H1 (cell line): ENCODE results near the gene HEATR5A. TPM values are rescaled to one million over a fixed set of nuclear protein-coding genes. Genes with fewer than 3 reads are reported as not detected.

Experiments
- CTCF ChIA-PET: fragments of 300-600 bp; sonication (Branson Sonifier 250); formaldehyde crosslinking; loops from one replicate; lab custom pipeline; 2021; ENCODE audit not compliant: partially characterized antibody; lab: Charles Lee
- POLR2A ChIA-PET: fragments of 300-600 bp; sonication (Branson Sonifier 250); formaldehyde crosslinking; loops from one replicate; lab custom pipeline; 2021; ENCODE audit warnings: inconsistent platforms; ENCODE audit not compliant: partially characterized antibody; lab: Charles Lee
- DNase-seq, 2 experiments: peaks; one replicate each; pipeline versions ENCODE4 v3.0.0 to v3.0.0-alpha.2; 2010 to 2022; ENCODE audit warnings: low spot score in 2 of 2, low read depth in 1 of 2, mixed read lengths in 1 of 2
- FAIRE-seq: peaks from 2 replicates; lab custom pipeline; 2011; peaks lifted over from hg19 to GRCh38; lab: Jason Lieb, UNC
- H2AFZ ChIP-seq: 2 replicates; pipeline ENCODE4 v1.8.1; 2012; ENCODE audit warnings: low read length, inconsistent platforms
- H2AK5ac ChIP-seq: 2 replicates; pipeline ENCODE4 v1.6.1; 2013; ENCODE audit warnings: low read depth, low read length
- H2BK120ac ChIP-seq: replicated peaks from 2 replicates; pipeline ENCODE3; 2013; ENCODE audit warnings: low read depth, low read length, inconsistent platforms
- H2BK12ac ChIP-seq: 2 replicates; pipeline ENCODE4 v1.6.1; 2013; ENCODE audit warnings: low read depth, low read length
- H2BK15ac ChIP-seq: 2 replicates; pipeline ENCODE4 v1.6.1; 2013; ENCODE audit warnings: low read length
- H2BK20ac ChIP-seq: 2 replicates; pipeline ENCODE4 v1.6.1; 2013; ENCODE audit warnings: low read length
- H2BK5ac ChIP-seq: 2 replicates; pipeline ENCODE4 v1.6.1; 2013; ENCODE audit warnings: low read depth, low read length
- H3K14ac ChIP-seq: 2 replicates; pipeline ENCODE4 v1.6.1; 2013; ENCODE audit warnings: inconsistent platforms; ENCODE audit not compliant: insufficient read length
- H3K18ac ChIP-seq: 2 replicates; pipeline ENCODE4 v1.6.1; 2013; ENCODE audit warnings: low read length; ENCODE audit errors: extremely low read depth
- H3K23ac ChIP-seq: 2 replicates; pipeline ENCODE4 v1.6.1; 2013; ENCODE audit warnings: inconsistent platforms; ENCODE audit not compliant: insufficient read length
- H3K23me2 ChIP-seq: 2 replicates; pipeline ENCODE4 v1.6.1; 2013; ENCODE audit warnings: low read depth, low read length
- H3K27ac ChIP-seq: 2 replicates; pipeline ENCODE4 v1.6.1; 2011; ENCODE audit warnings: low read depth, low read length, inconsistent platforms
- H3K27me3 ChIP-seq, 4 experiments: replicated peaks in 1 of 4; 1 replicate in 1 of 4; 2 replicates in 3 of 4; pipeline versions ENCODE4 v1.6.1 to v1.8.1; 2011 to 2013; ENCODE audit warnings: low read length in 3 of 4, mild to moderate bottlenecking in 3 of 4, inconsistent platforms in 2 of 4, mixed read lengths in 2 of 4, moderate library complexity in 1 of 4; ENCODE audit not compliant: control insufficient read depth in 3 of 4, insufficient read depth in 3 of 4; ENCODE audit errors: extremely low read depth in 1 of 4
- H3K36me3 ChIP-seq, 4 experiments: 2 replicates each; pipeline versions ENCODE4 v1.6.1 to v1.8.1; 2011 to 2013; ENCODE audit warnings: mild to moderate bottlenecking in 4 of 4, low read length in 3 of 4, moderate library complexity in 2 of 4, control low read depth in 1 of 4, inconsistent platforms in 1 of 4; ENCODE audit not compliant: insufficient read depth in 4 of 4, control insufficient read depth in 2 of 4
- H3K4ac ChIP-seq: replicated peaks from 2 replicates; pipeline ENCODE3; 2013; ENCODE audit warnings: low read length, low read depth, mixed read lengths, inconsistent platforms; ENCODE audit not compliant: insufficient read length
- H3K4me1 ChIP-seq, 4 experiments: replicated peaks in 1 of 4; 1 replicate in 1 of 4; 2 replicates in 3 of 4; pipeline versions ENCODE4 v1.6.1 to v1.8.1; 2011 to 2013; ENCODE audit warnings: low read length in 3 of 4, inconsistent platforms in 2 of 4, mixed read lengths in 1 of 4; ENCODE audit not compliant: insufficient read depth in 4 of 4, control insufficient read depth in 3 of 4
- H3K4me2 ChIP-seq, 2 experiments: 2 replicates each; pipeline versions ENCODE4 v1.6.1 to v1.8.1; 2011 to 2013; ENCODE audit warnings: low read depth in 2 of 2, low read length in 2 of 2, control low read depth in 1 of 2, inconsistent platforms in 1 of 2, mild to moderate bottlenecking in 1 of 2; ENCODE audit not compliant: insufficient read depth in 1 of 2
- H3K4me3 ChIP-seq, 4 experiments: fragments of 200-600, 300-600 bp in 1 of 4; sonication (generic), shearing (Covaris generic), sonication (Bioruptor Twin) in 1 of 4; 2 replicates each; pipeline versions ENCODE4 v1.5.1 to v1.8.1; 2011 to 2016; ENCODE audit warnings: low read length in 4 of 4, low read depth in 3 of 4, control low read depth in 2 of 4, inconsistent platforms in 2 of 4, mild to moderate bottlenecking in 2 of 4, mixed read lengths in 1 of 4, moderate library complexity in 1 of 4; ENCODE audit not compliant: insufficient read depth in 2 of 4; ENCODE audit errors: extremely low read depth in 1 of 4
- H3K56ac ChIP-seq: replicated peaks from 2 replicates; pipeline ENCODE3; 2013; ENCODE audit warnings: low read depth, mild to moderate bottlenecking, mixed read lengths, low read length, inconsistent platforms; ENCODE audit not compliant: insufficient read length
- H3K79me1 ChIP-seq: 2 replicates; pipeline ENCODE4 v1.6.1; 2013; ENCODE audit warnings: low read depth, low read length, control low read depth
- H3K79me2 ChIP-seq, 2 experiments: 2 replicates each; pipeline versions ENCODE4 v1.6.1 to v1.8.1; 2012 to 2013; ENCODE audit warnings: low read length in 2 of 2, mild to moderate bottlenecking in 2 of 2, inconsistent platforms in 1 of 2; ENCODE audit not compliant: insufficient read depth in 2 of 2, control insufficient read depth in 1 of 2
- H3K9ac ChIP-seq, 4 experiments: replicated peaks in 1 of 4; 1 replicate in 1 of 4; 2 replicates in 3 of 4; pipeline versions ENCODE4 v1.6.1 to v1.8.1; 2011 to 2013; ENCODE audit warnings: low read depth in 3 of 4, low read length in 3 of 4, control low read depth in 2 of 4, mild to moderate bottlenecking in 2 of 4, moderate library complexity in 2 of 4, inconsistent platforms in 1 of 4; ENCODE audit errors: extremely low read depth in 1 of 4
- H3K9me3 ChIP-seq, 2 experiments: 2 replicates each; pipeline versions ENCODE4 v1.6.1 to v1.8.1; 2012 to 2013; ENCODE audit warnings: mild to moderate bottlenecking in 2 of 2, moderate library complexity in 2 of 2, control low read depth in 1 of 2, inconsistent platforms in 1 of 2, low read depth in 1 of 2, low read length in 1 of 2, mixed read lengths in 1 of 2; ENCODE audit not compliant: insufficient read depth in 2 of 2
- H4K20me1 ChIP-seq, 2 experiments: replicated peaks in 1 of 2; 2 replicates each; pipeline versions ENCODE3 to v1.8.1; 2011 to 2013; ENCODE audit warnings: inconsistent platforms in 2 of 2, low read length in 2 of 2, mild to moderate bottlenecking in 1 of 2; ENCODE audit not compliant: insufficient read depth in 2 of 2, control insufficient read depth in 1 of 2
- H4K5ac ChIP-seq: 2 replicates; pipeline ENCODE4 v1.6.1; 2013; ENCODE audit warnings: low read length, low read depth, mixed read lengths, inconsistent platforms; ENCODE audit not compliant: insufficient read length
- H4K8ac ChIP-seq: 2 replicates; pipeline ENCODE4 v1.8.0; 2013; ENCODE audit warnings: mild to moderate bottlenecking, moderate library complexity, low read length, inconsistent platforms; ENCODE audit not compliant: insufficient read depth; ENCODE audit errors: extremely low read depth
- H4K91ac ChIP-seq: replicated peaks from 2 replicates; pipeline ENCODE3; 2013; ENCODE audit warnings: low read length, mixed read lengths, inconsistent platforms; ENCODE audit not compliant: insufficient read length
- ATF2 ChIP-seq: IDR thresholded peaks from 2 replicates; pipeline ENCODE4 v1.6.1; 2012; ENCODE audit warnings: low read length, inconsistent platforms
- CBX8 ChIP-seq: fragments of 300-800, 300-1000 bp; sonication (generic); IDR thresholded peaks from 2 replicates; pipeline ENCODE4 v1.7.1; 2016; ENCODE audit warnings: low read depth, low read length, borderline replicate concordance
- CHD1 ChIP-seq: IDR thresholded peaks from 2 replicates; pipeline ENCODE4 v1.6.1; 2012; ENCODE audit warnings: low read depth, low read length, improper control_type of control experiment
- CHD2 ChIP-seq: IDR thresholded peaks from 2 replicates; pipeline ENCODE4 v1.6.1; 2012; ENCODE audit warnings: low read length, improper control_type of control experiment
- EZH2 ChIP-seq: fragments of 200-600 bp; sonication (generic); IDR thresholded peaks from 2 replicates; pipeline ENCODE4 v1.7.1; 2012; ENCODE audit warnings: low read depth, mild to moderate bottlenecking, moderate library complexity, low read length, inconsistent platforms; ENCODE audit not compliant: severe bottlenecking
- GTF2F1 ChIP-seq: IDR thresholded peaks from 2 replicates; pipeline ENCODE4 v1.6.1; 2012; ENCODE audit warnings: low read depth, low read length, improper control_type of control experiment, borderline replicate concordance
- HDAC6 ChIP-seq: IDR thresholded peaks from one replicate; pipeline ENCODE4 v1.7.1; 2012; ENCODE audit warnings: low read depth, mild to moderate bottlenecking, inconsistent platforms, low read length, moderate library complexity
- MAFK ChIP-seq: IDR thresholded peaks from 2 replicates; pipeline ENCODE4 v1.6.1; 2012; ENCODE audit warnings: low read depth, mild to moderate bottlenecking, improper control_type of control experiment, low read length
- PHF8 ChIP-seq: fragments of 200-600 bp; sonication (generic); conservative IDR thresholded peaks from 2 replicates; pipeline ENCODE4 v1.7.1; 2012; ENCODE audit warnings: low read depth, mild to moderate bottlenecking, inconsistent platforms, low read length, moderate library complexity
- SIX5 ChIP-seq: IDR thresholded peaks from 2 replicates; pipeline ENCODE4 v1.6.1; 2011; ENCODE audit warnings: mild to moderate bottlenecking, low read depth, low read length
- TBP ChIP-seq: IDR thresholded peaks from 2 replicates; pipeline ENCODE4 v1.6.1; 2011; ENCODE audit warnings: low read depth, low read length, improper control_type of control experiment
- USF2 ChIP-seq: IDR thresholded peaks from 2 replicates; pipeline ENCODE4 v1.6.1; 2011; ENCODE audit warnings: low read length, improper control_type of control experiment
- WGBS, 2 experiments: shearing (Covaris generic) in 1 of 2; methylation state at CpG; one replicate each; pipeline versions ENCODE4 v1.1.6 to v1.1.7; 2013 to 2015; ENCODE audit warnings: low lambda C conversion rate in 2 of 2, mixed read lengths in 2 of 2, inconsistent platforms in 1 of 2, low coverage in 1 of 2, missing lambda C conversion rate in 1 of 2; ENCODE audit not compliant: insufficient replicate concordance in 2 of 2, insufficient coverage in 1 of 2, insufficient read length in 1 of 2; ENCODE audit errors: extremely low coverage in 1 of 2, missing lambda C conversion rate in 1 of 2; 5-methylcytosine and 5-hydroxymethylcytosine counted together
- polyA plus RNA-seq, 7 experiments: library from polyadenylated mRNA; depleted of rRNA in 3 of 7; stranded (reverse) in 5 of 7; unstranded in 2 of 7; fragments of >200 nt in 5 of 7; fragments of 200-250 nt in 2 of 7; gene quantifications; 1 replicate in 5 of 7; 2 replicates in 1 of 7; 4 replicates in 1 of 7; pipeline versions ENCODE4 v1.2.1 to v1.2.3, GENCODE V29; 2011 to 2013; ENCODE audit warnings: missing spikeins in 2 of 7, mixed read lengths in 2 of 7
- total RNA-seq: library from RNA; stranded (reverse); fragmentation: NEBNext Ultra II Directional; extraction: Animal tissue kit (Norgen Biotek cat#: 25700); gene quantifications from 2 replicates; pipeline ENCODE4 v1.2.1, GENCODE V29; 2021

HEATR5A gene
- total and polyA plus RNA-seq, 2 of the 8 experiments (the other 6 are each of a cell fraction or from before 2014, with no cell fraction given) = 9.0 to 36.2 TPM

GRCh38 chr14:31387091-31387490 is 33.3 kb downstream of the HEATR5A start:
- H3K4ac ChIP-seq = no peak overlapping the region
- CTCF ChIA-PET = interaction anchor here (0.5 to 1.3 kb wide), 4 partner anchors 9 to 122 kb away, joined by 3 to 4 read pairs (median 4); no protein-coding TSS in a partner anchor
- no peak for FAIRE-seq
- 93% methylated on average over 7 of the region's 7 CpGs; no CpG with 5 or more reads in 1 of the 2 experiments for WGBS, 2 experiments
- no peak overlapping the region for H4K5ac ChIP-seq
- no peak overlapping the region for H3K23ac ChIP-seq
- H4K20me1 ChIP-seq = peaks cover 0 to 3% of the 10 kb centered on the region in 2 experiments
- no peak overlapping the region for H3K14ac ChIP-seq
- H2AK5ac ChIP-seq = no peak overlapping the region
- no peaks in the 10 kb centered on the region for H3K23me2 ChIP-seq
- no peak overlapping the region for H3K4me2 ChIP-seq
- H3K4me1 ChIP-seq = no peaks in the 10 kb centered on the region
- H3K27ac ChIP-seq = no peak overlapping the region
- no peak overlapping the region for H4K8ac ChIP-seq
- no peak overlapping the region for H3K18ac ChIP-seq
- no peaks in the 10 kb centered on the region for H3K9me3 ChIP-seq
- H2BK120ac ChIP-seq = no peak overlapping the region
- no peak overlapping the region for H3K9ac ChIP-seq
- H4K91ac ChIP-seq = no peak overlapping the region
- no peak overlapping the region for H2AFZ ChIP-seq
- no peaks in the 10 kb centered on the region for H3K79me1 ChIP-seq
- H2BK12ac ChIP-seq = no peak overlapping the region
- no peak overlapping the region for H2BK5ac ChIP-seq
- H3K4me3 ChIP-seq = no peak overlapping the region
- H3K79me2 ChIP-seq = no peaks in the 10 kb centered on the region
- no peak overlapping the region for H2BK20ac ChIP-seq
- H3K27me3 ChIP-seq = no peaks in the 10 kb centered on the region
- peaks cover 0 to 7% (median 2%) of the 10 kb centered on the region in 4 experiments; a peak in 4 of 8 replicates for H3K36me3 ChIP-seq
- H3K56ac ChIP-seq = no peak overlapping the region
- POLR2A ChIA-PET = no interaction called here
- H2BK15ac ChIP-seq = no peak overlapping the region
- DNase-seq = no peak
- TF ChIP-seq CBX8 (no peak), EZH2 (no peak), ATF2 (no peak), HDAC6 (no peak), CHD1 (no peak), TBP (no peak), CHD2 (no peak), GTF2F1 (no peak), MAFK (no peak), USF2 (no peak), SIX5 (no peak), PHF8 (no peak)
